Hematopoietic multipotent progenitor cell treated with erythropoietin and hydrocortisone succinate and interleukin-3 and kit ligand, for 17 days (in vitro differentiated cells): ENCODE measurements around the gene EGFL8.
A peak's percentile ranks its signal among the peaks of the same experiment; 100 is the strongest.
"Not testable (repeated sequence)": the region's sequence is repeated elsewhere in the genome, so short reads cannot be mapped to it uniquely, and the experiment has no call there.

Experiments
- DNase-seq: peaks from one replicate; pipeline ENCODE4 v3.0.0-alpha.2; 2015; ENCODE audit warnings: low spot score

The EGFL8 gene

DNA sequence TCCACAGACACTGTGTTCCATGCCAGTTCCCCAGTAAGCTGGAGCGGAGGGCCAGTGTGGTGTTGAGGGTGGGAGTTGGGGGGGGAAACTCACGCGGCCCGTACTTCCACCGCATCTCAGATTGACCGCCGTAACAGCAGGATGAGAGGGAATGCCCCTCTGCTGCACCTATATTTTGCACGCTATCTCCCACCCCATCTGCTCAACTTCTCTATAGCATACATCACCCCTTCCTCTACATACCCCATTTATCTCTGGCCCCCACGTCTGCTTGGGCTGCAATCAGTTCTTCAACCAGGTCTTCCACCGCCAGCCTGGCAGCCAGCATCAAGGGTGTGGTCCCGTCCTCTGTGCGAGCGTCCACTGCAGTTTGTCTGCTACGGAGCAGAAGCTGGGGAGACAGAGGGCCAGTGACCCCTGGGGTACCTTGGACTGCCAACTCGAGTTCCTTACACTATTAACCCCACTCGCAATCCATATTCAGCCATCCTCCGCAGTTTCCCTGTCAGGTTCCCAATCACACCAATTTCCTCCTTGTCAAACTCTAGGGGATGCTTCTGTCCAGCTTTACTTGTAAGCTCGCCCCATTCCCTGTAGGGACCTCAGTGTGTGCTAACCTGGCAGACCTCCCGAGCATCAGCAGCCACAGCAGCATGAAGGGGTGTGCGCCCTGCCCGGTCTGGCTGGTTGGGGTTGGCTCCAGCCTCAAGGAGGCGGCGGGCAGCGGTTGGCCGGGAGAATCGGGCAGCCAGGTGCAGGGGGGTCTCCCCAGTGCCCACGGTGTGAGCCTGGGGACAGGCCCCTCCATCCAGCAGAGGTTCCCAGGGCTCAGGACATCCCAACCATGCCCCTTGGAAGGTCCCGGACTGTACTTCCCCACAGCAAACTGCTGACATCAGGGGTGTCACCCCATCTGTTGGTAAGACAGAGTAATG is 32.6 kb downstream of the EGFL8 start:
- DNase-seq, result peak; percentile 15

- DNase-seq, result no peak
Observed at GRCh38 chr6:32198345-32198696, 33.9 kb downstream of the EGFL8 start.

- DNase-seq, result no peak
Observed at GRCh38 chr6:32198866-32199265, 34.5 kb downstream of the EGFL8 start.

GRCh38 chr6:32200711-32201475 is 36.5 kb downstream of the EGFL8 start:
- DNase-seq, result no peak

- no peak for DNase-seq
Observed at GRCh38 chr6:32202186-32202585, 37.8 kb downstream of the EGFL8 start.

- no peak for DNase-seq
Observed at GRCh38 chr6:32203426-32204267, 39.3 kb downstream of the EGFL8 start.

GRCh38 chr6:32204268-32204715 is 39.9 kb downstream of the EGFL8 start:
- no peak for DNase-seq

DNA sequence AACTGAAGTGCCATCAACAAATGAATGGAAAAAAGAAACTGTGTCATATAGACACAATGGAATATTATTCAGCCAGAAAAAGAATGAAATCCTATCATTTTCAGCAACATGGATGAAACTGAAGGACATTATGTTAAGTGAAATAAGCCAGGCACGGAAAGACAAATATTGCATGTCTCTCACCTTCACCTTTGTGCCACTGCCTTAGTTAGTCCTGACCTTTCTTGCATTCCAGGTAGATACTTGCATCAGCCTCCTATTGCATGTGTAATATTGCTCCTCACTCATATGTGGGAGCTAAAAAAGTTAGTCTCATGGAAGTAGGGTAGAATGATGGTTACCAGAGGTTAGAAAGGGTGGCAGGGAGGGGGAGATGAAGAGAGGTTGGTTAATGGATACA is 44.6 kb downstream of the EGFL8 start:
- no peak for DNase-seq

DNA sequence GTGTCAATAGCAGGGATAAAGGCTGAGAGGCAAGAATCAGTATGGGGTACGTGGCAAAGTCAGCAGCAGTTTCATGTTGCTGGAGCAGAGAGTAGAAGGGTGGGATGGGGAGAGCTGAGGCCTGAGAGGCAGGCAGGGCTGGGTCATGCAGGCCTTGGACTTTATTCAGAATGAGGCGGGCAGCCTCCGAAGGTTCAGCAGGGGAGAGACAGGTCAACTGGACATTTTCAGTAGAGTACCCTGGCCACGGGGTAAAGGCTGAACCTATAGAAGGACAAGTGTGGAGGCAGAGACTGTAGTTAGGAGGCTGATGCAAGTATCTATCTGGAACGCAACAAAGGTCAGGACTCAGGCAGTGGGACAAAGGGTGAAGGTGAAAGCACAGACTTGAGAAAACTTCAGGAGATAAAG is 45.8 kb downstream of the EGFL8 start:
- DNase-seq, result no peak

- DNase-seq, result not testable (repeated sequence)
Observed at GRCh38 chr6:32211432-32211831, 47.0 kb downstream of the EGFL8 start.

GRCh38 chr6:32212076-32212760 is 47.8 kb downstream of the EGFL8 start:
- DNase-seq, result no peak

GRCh38 chr6:32213649-32214048 is 49.3 kb downstream of the EGFL8 start:
- no peak for DNase-seq

- DNase-seq, result no peak
Observed at GRCh38 chr6:32214126-32214525, 49.7 kb downstream of the EGFL8 start.

GRCh38 chr6:32215617-32216016 is 51.2 kb downstream of the EGFL8 start:
- DNase-seq, result no peak

DNA sequence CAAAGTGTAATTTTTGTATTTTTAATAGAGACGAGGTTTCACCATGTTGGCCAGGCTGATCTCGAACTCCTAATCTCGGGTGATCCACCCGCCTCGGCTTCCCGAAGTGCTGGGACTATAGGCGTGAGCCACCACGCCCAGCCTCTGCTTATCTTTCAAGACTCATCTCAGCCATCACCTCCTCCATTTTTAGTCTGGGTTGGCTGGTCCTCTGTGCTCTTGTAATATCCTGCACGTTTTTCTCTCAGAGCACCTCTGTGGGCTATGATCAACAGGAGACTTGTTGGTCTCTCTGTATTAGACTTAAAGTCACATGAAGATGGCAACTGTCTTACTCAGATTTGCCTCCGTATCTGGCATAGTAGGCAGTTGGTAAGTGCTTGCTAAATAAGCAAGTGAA is 51.9 kb downstream of the EGFL8 start:
- no peak for DNase-seq

GRCh38 chr6:32216998-32217397 is 52.6 kb downstream of the EGFL8 start:
- DNase-seq, result no peak
